IMR-90 (cell line): ENCODE data around the gene GPLD1. TPM values are rescaled to one million over a fixed set of nuclear protein-coding genes. Genes with fewer than 3 reads are reported as not detected.

ENCODE experiments used
- ATAC-seq: fragments of 200-7000 bp; cut with Tn5 transposase; 2 replicates; pipeline ENCODE4 v1.9.1; 2020; ENCODE audit warnings: low read depth, mild to moderate bottlenecking, moderate library complexity
- BruUV-seq: library from RNA; stranded (reverse); fragments of 400-500 nt; replicated peaks from 2 replicates; lab custom pipeline; 2021; lab: Mats Ljungman, UMichigan
- CTCF ChIA-PET: fragments of 300-600 bp; formaldehyde crosslinking; extraction: SDS; loops from one replicate; lab custom pipeline; 2021; ENCODE audit warnings: antibody characterized with exemption; lab: Yijun Ruan, JAX
- POLR2A ChIA-PET: fragments of 300-600 bp; sonication (Branson Sonifier 250); formaldehyde crosslinking; loops from one replicate; lab custom pipeline; 2022; ENCODE audit warnings: antibody characterized with exemption; ENCODE audit not compliant: unreplicated experiment; lab: Charles Lee
- DNase-seq: peaks from one replicate; pipeline ENCODE4 v3.0.0; 2013
- H2AFZ ChIP-seq: replicated peaks from 2 replicates; pipeline ENCODE3; 2013; ENCODE audit warnings: low read length, mild to moderate bottlenecking; ENCODE audit not compliant: poor library complexity
- H2AK5ac ChIP-seq: 2 replicates; pipeline ENCODE4 v1.6.1; 2013; ENCODE audit warnings: low read depth, low read length, inconsistent platforms
- H2AK9ac ChIP-seq: replicated peaks from 2 replicates; pipeline ENCODE3; 2013; ENCODE audit warnings: mild to moderate bottlenecking, low read depth, low read length, moderate library complexity; ENCODE audit not compliant: poor library complexity
- H2BK120ac ChIP-seq: 2 replicates; pipeline ENCODE4 v1.6.1; 2013; ENCODE audit warnings: low read depth, low read length, inconsistent platforms
- H2BK15ac ChIP-seq: 3 replicates; pipeline ENCODE4 v1.6.1; 2013; ENCODE audit warnings: low read depth, low read length, inconsistent platforms
- H2BK20ac ChIP-seq: 2 replicates; pipeline ENCODE4 v1.6.1; 2013; ENCODE audit warnings: low read depth, mild to moderate bottlenecking, inconsistent platforms, low read length, moderate library complexity
- H2BK5ac ChIP-seq: 2 replicates; pipeline ENCODE4 v1.6.1; 2013; ENCODE audit warnings: mild to moderate bottlenecking, low read depth, low read length, inconsistent platforms; ENCODE audit not compliant: poor library complexity, severe bottlenecking
- H3K14ac ChIP-seq: replicated peaks from 2 replicates; pipeline ENCODE4 v1.6.1; 2013; ENCODE audit warnings: low read depth, low read length, inconsistent platforms
- H3K18ac ChIP-seq: 2 replicates; pipeline ENCODE4 v1.6.1; 2013; ENCODE audit warnings: low read depth, low read length, control low read depth
- H3K23ac ChIP-seq: 2 replicates; pipeline ENCODE4 v1.6.1; 2013; ENCODE audit warnings: low read depth, low read length, inconsistent platforms
- H3K27ac ChIP-seq: 2 replicates; pipeline ENCODE4 v1.5.1; 2013; ENCODE audit warnings: mild to moderate bottlenecking, control low read depth, low read length; ENCODE audit not compliant: insufficient read depth
- H3K27me3 ChIP-seq: 2 replicates; pipeline ENCODE4 v1.6.1; 2013; ENCODE audit warnings: low read length; ENCODE audit not compliant: control insufficient read depth, insufficient read depth
- H3K36me3 ChIP-seq: 2 replicates; pipeline ENCODE4 v1.6.1; 2013; ENCODE audit warnings: low read length, mixed read lengths; ENCODE audit not compliant: control insufficient read depth, insufficient read depth
- H3K4ac ChIP-seq: 2 replicates; pipeline ENCODE4 v1.6.1; 2013; ENCODE audit warnings: low read depth, low read length, inconsistent platforms
- H3K4me1 ChIP-seq: 2 replicates; pipeline ENCODE4 v1.6.1; 2013; ENCODE audit warnings: low read length, mixed read lengths; ENCODE audit not compliant: control insufficient read depth, insufficient read depth
- H3K4me2 ChIP-seq: 2 replicates; pipeline ENCODE4 v1.6.1; 2013; ENCODE audit warnings: low read depth, mild to moderate bottlenecking, control low read depth, low read length, moderate library complexity
- H3K4me3 ChIP-seq: 2 replicates; pipeline ENCODE4 v1.5.1; 2013; ENCODE audit warnings: low read depth, mild to moderate bottlenecking, control low read depth, low read length, moderate library complexity; ENCODE audit not compliant: insufficient read depth
- H3K56ac ChIP-seq: 2 replicates; pipeline ENCODE4 v1.6.1; 2013; ENCODE audit warnings: low read length, inconsistent platforms; ENCODE audit not compliant: insufficient read depth; ENCODE audit errors: extremely low read depth
- H3K79me1 ChIP-seq, 2 experiments: 2 replicates each; pipeline ENCODE4 v1.6.1; 2013; ENCODE audit warnings: low read length in 2 of 2, inconsistent platforms in 1 of 2, low read depth in 1 of 2
- H3K9ac ChIP-seq: 2 replicates; pipeline ENCODE4 v1.6.1; 2013; ENCODE audit warnings: low read depth, low read length, control low read depth
- H3K9me1 ChIP-seq: 2 replicates; pipeline ENCODE4 v1.6.1; 2013; ENCODE audit warnings: low read length, inconsistent platforms; ENCODE audit not compliant: insufficient read depth
- H3K9me3 ChIP-seq: 2 replicates; pipeline ENCODE4 v1.6.1; 2013; ENCODE audit warnings: low read length; ENCODE audit not compliant: control insufficient read depth, insufficient read depth
- H4K20me1 ChIP-seq: 2 replicates; pipeline ENCODE4 v1.6.1; 2013; ENCODE audit warnings: low read length, inconsistent platforms; ENCODE audit not compliant: insufficient read depth
- H4K5ac ChIP-seq: 2 replicates; pipeline ENCODE4 v1.6.1; 2013; ENCODE audit warnings: mild to moderate bottlenecking, low read depth, low read length, control low read depth
- H4K8ac ChIP-seq, 2 experiments: 2 replicates each; pipeline ENCODE4 v1.6.1; 2013; ENCODE audit warnings: low read depth in 2 of 2, low read length in 2 of 2, control low read depth in 1 of 2, inconsistent platforms in 1 of 2
- H4K91ac ChIP-seq: 2 replicates; pipeline ENCODE4 v1.6.1; 2013; ENCODE audit warnings: low read depth, low read length, inconsistent platforms; ENCODE audit not compliant: insufficient read depth
- BHLHE40 ChIP-seq: fragments of 150-350 bp; IDR thresholded peaks from 2 replicates; pipeline ENCODE4 v1.6.1; 2016; ENCODE audit warnings: mild to moderate bottlenecking, low read depth, low read length
- RAD21 ChIP-seq: IDR thresholded peaks from 2 replicates; pipeline ENCODE4 v1.6.1; 2012; ENCODE audit warnings: low read length, improper control_type of control experiment
- RFX5 ChIP-seq: IDR thresholded peaks from 2 replicates; pipeline ENCODE4 v1.8.0; 2012; ENCODE audit warnings: low read depth, mild to moderate bottlenecking, low read length, moderate library complexity
- WGBS, 2 experiments: methylation state at CpG; one replicate each; pipeline versions ENCODE4 v1.1.5 to v1.1.7; 2013; ENCODE audit warnings: missing lambda C conversion rate in 2 of 2; ENCODE audit not compliant: insufficient read length in 1 of 2; ENCODE audit errors: extremely low coverage in 2 of 2; 5-methylcytosine and 5-hydroxymethylcytosine counted together
- dilution Hi-C: fragments of 300-500 bp; cut with HindIII; formaldehyde crosslinking; loops from one replicate; pipeline ENCODE4 v1.14.3; 2018; ENCODE audit warnings: low sequenced_read_pairs; ENCODE audit not compliant: unreplicated experiment
- in situ Hi-C: fragments of 300-500 bp; cut with MboI; formaldehyde crosslinking; loops from 3 replicates; pipeline ENCODE4 v1.14.3; 2019; ENCODE audit warnings: low sequenced_read_pairs, inconsistent platforms, mixed read lengths
- intact Hi-C: fragments of 100-400 bp; cut with micrococcal nuclease; formaldehyde crosslinking; loops from 2 replicates; pipeline ENCODE4 v1.10.0; 2022
- polyA plus RNA-seq, 3 experiments: library from polyadenylated mRNA; depleted of rRNA; stranded (reverse); fragments of >200 nt; gene quantifications; 2 replicates each; pipeline ENCODE4 v1.2.3, GENCODE V29; 2012; ENCODE audit warnings: low replicate concordance in 1 of 3
- total RNA-seq: library from RNA; depleted of rRNA; stranded (reverse); fragments of >200 nt; gene quantifications from 2 replicates; pipeline ENCODE4 v1.2.3, GENCODE V29; 2012
- TF ChIP-seq, protein P1 (sequence below): conservative IDR thresholded peaks from 2 replicates; pipeline ENCODE4 v1.5.1; 2012; ENCODE audit warnings: mild to moderate bottlenecking, low read depth, low read length, improper control_type of control experiment

GPLD1 gene
- total and polyA plus RNA-seq, 2 of the 4 experiments (the other 2 are of a cell fraction) = 0.05 to 0.18 TPM

GRCh38 chr6:24492475-24492874 is 3.1 kb upstream of the GPLD1 start:
- WGBS, 2 experiments = no CpG with 5 or more reads among the region's 3 CpGs
- no peaks in the 10 kb centered on the region for H3K36me3 ChIP-seq
- H3K9me3 ChIP-seq = no peaks in the 10 kb centered on the region
- no peak overlapping the region for H3K23ac ChIP-seq
- no peaks in the 10 kb centered on the region for H3K9me1 ChIP-seq
- no peak overlapping the region for H2BK20ac ChIP-seq
- intact Hi-C loops = no loop called here
- no peak overlapping the region for H2BK120ac ChIP-seq
- POLR2A ChIA-PET = no interaction called here
- peaks cover 12% of the 10 kb centered on the region for H3K27me3 ChIP-seq
- no peak overlapping the region for H3K4me3 ChIP-seq
- no peak overlapping the region for H3K56ac ChIP-seq
- no TSS peak for BruUV-seq
- in situ Hi-C loops = no loop called here
- no peak overlapping the region for H4K91ac ChIP-seq
- H2AFZ ChIP-seq = peak overlapping the region; percentile 49
- ATAC-seq (no peak), DNase-seq (peak; percentile 7)
- no peak overlapping the region for H3K27ac ChIP-seq
- H4K8ac ChIP-seq = no peak overlapping the region
- H3K4ac ChIP-seq = no peak overlapping the region
- no peak overlapping the region for H2AK9ac ChIP-seq
- no peaks in the 10 kb centered on the region for H3K79me1 ChIP-seq
- no peak overlapping the region for H3K14ac ChIP-seq
- CTCF ChIA-PET = interaction anchor here (0.7 to 1.1 kb wide), 2 partner anchors 29 to 708 kb away, joined by 3 to 8 read pairs; no protein-coding TSS in a partner anchor
- no peaks in the 10 kb centered on the region for H4K20me1 ChIP-seq
- no peak overlapping the region for H3K9ac ChIP-seq
- dilution Hi-C loops = no loop called here
- peaks cover 5% of the 10 kb centered on the region for H3K4me1 ChIP-seq
- H4K5ac ChIP-seq = no peak overlapping the region
- H2AK5ac ChIP-seq = no peak overlapping the region
- H3K4me2 ChIP-seq = no peak overlapping the region
- no peak overlapping the region for H3K18ac ChIP-seq
- no peak overlapping the region for H2BK15ac ChIP-seq
- TF ChIP-seq, protein P1, sequence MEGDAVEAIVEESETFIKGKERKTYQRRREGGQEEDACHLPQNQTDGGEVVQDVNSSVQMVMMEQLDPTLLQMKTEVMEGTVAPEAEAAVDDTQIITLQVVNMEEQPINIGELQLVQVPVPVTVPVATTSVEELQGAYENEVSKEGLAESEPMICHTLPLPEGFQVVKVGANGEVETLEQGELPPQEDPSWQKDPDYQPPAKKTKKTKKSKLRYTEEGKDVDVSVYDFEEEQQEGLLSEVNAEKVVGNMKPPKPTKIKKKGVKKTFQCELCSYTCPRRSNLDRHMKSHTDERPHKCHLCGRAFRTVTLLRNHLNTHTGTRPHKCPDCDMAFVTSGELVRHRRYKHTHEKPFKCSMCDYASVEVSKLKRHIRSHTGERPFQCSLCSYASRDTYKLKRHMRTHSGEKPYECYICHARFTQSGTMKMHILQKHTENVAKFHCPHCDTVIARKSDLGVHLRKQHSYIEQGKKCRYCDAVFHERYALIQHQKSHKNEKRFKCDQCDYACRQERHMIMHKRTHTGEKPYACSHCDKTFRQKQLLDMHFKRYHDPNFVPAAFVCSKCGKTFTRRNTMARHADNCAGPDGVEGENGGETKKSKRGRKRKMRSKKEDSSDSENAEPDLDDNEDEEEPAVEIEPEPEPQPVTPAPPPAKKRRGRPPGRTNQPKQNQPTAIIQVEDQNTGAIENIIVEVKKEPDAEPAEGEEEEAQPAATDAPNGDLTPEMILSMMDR = 0 out of 2 replicates have a peak, but pooled peaks have one; percentile 17
- TF ChIP-seq RFX5 = no peak
- TF ChIP-seq BHLHE40 = no peak
- TF ChIP-seq RAD21 = no peak
- H2BK5ac ChIP-seq = no peak overlapping the region
